HG03378 (cell line): ENCODE measurements around the gene NTSR1.

Source experiments
- ATAC-seq: cut with Tn5 transposase; IDR thresholded peaks from one replicate; pipeline ENCODE4 v1.9.1; 2021; ENCODE audit warnings: mild to moderate bottlenecking, moderate library complexity; ENCODE audit not compliant: unreplicated experiment

Gene NTSR1

DNA sequence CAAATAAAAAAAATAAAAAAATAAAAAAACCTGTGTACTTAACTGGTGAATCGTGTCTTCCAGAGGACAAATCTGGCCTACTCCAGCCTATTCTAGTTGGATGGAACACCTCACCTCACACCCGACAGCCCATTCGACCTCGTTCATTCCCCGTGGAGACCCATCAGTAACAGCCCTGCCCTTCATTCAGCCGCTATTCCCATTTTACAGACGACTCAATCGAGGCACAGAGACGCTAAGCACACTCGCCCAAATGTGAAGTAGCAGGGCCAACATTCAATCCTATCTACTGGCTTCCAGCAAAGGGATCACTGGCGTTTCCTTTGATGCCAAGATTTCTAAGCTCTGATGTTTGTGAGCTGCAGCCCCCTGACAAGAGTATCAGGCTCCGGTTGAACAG lies 1.8 kb upstream of the NTSR1 start:
- ATAC-seq = no peak

DNA sequence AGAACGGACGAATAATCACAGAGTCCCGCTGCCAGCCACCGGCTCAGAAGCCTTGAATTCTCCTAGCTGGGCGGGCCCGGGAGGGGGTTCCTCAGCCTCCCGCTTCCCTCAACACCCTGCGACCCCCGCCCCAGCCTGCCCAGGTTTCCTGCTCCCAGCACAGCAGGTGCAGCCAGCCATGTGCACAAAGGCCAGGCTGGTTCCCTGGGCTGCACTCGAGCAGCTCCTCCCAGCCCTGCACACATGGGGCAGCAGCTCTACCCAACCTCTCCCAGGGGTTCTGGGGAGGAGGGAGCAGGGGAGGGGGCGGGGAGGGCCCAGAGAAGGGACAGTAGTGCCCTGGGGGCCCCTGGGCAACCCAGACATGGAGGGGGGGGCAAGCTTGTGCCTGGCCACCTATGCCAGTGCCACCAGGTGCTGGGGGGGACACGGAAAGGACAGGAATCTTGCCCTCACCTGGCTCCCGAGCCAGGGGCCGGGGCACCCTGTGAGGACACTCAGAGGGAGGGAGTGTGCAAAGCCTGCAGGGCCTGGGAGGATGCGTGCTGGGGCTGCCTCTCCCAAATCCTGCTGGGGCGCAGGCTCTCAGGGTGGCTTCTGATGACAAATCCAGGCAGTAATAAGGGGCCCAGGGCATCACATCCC lies 1.2 kb upstream of the NTSR1 start:
- no peak for ATAC-seq

DNA sequence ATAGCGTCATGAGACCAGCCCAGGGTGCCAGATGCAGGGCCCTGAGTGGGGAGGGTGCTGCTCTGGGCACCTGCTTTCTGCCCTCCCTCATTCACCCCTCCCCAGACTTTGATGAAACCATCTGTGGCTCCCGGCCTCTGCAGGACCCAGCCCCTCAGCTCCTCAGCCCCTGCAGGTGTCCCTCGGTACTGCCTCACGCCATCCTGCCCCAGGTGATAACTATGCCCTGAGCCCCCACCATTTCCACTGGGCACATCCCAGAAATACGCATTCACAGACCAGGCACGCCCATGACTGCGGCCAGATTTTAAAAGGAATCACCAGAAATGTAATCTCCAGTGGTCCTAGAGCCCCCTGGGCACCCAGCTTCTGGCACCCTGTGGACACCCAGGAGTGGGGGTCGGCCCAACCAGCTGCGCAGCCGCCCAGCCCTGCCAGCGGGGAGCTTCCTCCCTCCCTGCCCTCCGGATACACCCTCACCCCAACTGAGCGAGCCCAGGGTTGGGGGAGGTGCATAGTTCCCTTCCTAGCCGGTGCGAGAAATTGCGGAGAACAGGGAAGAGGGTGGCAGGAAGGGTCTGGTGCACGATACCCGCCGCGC lies 615 bp upstream of the NTSR1 start:
- ATAC-seq = no peak

DNA sequence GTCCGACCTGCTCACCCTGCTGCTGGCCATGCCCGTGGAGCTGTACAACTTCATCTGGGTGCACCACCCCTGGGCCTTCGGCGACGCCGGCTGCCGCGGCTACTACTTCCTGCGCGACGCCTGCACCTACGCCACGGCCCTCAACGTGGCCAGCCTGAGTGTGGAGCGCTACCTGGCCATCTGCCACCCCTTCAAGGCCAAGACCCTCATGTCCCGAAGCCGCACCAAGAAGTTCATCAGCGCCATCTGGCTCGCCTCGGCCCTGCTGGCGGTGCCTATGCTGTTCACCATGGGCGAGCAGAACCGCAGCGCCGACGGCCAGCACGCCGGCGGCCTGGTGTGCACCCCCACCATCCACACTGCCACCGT lies 885 bp downstream of the NTSR1 start:
- no peak for ATAC-seq

DNA sequence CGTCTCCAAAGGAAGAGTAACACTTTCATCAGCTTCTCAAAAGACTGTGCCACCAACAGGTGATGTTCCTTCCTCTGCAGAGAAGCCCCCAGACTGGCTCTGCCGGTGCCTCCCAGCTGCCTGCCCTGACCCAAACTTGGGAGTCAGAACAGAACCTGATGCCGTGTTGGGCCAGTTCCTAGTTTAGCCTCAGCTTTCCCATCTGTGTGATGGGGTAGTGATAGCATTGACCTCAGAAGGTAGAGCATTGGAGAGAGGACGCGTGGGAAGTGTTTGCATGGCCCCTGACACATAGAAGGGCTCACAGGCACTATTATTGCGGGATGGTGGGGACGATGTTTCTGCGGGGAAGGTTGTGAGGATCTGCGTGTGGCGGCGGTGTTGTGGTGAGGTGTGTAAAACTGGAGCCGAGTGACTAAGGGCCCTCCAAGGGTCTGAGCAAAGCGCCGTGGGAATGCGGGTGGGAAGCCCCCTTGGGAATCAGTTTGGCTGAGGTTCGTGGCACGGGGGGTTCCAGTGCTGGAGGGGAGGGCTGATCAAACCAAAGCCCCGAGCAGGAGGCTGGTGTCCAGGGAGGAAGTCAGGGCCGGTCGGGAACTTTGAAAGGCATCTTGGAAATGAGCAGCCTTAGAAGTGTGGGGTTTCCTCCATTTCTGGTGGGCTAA lies 1.7 kb downstream of the NTSR1 start:
- ATAC-seq = no peak

DNA sequence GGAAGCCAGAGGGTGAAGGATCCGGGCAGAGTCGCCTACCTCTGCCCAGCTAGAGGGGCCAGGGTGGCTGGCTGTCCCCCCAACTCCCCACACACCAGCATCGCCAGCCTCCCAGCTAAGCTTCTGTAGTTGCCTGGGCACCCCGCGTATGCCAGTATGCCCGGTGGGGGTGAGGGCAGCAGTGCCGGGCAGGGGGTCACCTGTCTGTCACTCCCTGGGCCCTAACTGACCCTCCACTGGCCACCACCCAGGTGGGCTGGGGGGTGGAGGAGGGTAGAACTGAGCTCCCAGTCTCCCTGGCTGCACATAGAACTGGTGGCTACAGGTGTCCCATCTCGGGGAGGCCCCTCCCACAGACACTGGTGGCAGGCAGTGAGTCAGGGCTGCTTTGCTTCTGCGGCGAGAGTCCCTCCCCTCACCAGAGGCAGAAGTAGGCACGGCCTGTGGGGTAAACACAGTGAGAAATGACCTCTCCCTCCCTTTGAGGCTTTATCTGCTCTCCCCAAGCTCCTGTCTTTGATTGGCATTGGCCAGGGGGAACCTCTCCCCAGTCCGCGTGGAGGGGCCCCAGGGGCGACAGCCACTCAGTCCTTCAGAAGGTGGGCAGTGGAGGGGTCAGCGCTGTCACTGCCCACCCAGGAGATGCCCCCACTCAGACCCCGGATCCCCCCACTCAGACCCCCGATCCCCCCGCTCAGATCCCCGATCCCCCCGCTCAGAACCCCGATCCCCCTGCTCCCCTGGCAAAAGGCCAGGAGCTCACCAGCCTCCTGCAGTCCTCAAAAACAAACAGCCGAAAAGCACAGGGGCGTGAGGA lies 2.5 kb downstream of the NTSR1 start:
- ATAC-seq = no peak

GRCh38 chr20:62711703-62712101 lies 3.1 kb downstream of the NTSR1 start:
- ATAC-seq = no peak

- ATAC-seq = no peak
Observed at GRCh38 chr20:62712606-62713005, 4.0 kb downstream of the NTSR1 start.

GRCh38 chr20:62714006-62714405 lies 5.4 kb downstream of the NTSR1 start:
- no peak for ATAC-seq

DNA sequence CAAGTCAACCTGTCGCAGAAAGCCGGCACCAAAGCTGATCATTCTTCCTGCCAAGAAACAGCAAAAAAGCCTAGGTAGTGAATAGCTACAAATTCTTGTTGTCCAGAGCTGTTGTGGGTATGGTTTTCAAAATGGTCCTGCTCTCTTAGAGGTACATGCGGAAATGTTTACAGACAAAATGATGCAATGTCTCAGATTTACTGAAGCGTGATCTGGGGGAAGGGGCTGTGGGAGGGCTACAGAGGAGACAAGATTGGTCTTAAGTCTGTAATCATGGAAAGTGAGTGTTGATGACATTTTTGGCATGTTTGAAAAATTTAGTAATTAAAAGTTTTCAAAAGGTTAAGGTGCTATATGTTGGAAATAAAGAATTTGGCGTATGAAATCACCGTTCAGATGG lies 6.2 kb downstream of the NTSR1 start:
- no peak for ATAC-seq

DNA sequence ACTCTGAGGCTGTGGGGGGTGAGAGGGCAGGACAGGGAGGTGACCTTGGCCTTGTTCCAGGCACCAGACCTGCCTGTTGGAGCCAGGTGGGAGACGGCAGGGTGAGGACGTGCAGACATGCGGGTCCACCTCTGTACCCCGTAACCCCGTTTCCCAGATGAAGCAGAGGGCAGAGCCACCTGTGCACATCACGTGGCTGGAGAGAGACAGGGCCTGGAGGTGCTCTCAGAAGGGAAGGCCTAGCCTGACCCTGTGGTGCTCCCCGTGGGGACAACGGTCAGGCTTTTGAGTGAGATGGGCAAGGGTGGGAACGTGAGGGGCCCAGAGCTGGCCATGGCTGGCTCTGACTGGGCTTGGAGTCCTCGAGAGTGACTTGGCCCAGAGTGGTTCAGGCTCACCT lies 6.6 kb downstream of the NTSR1 start:
- no peak for ATAC-seq

DNA sequence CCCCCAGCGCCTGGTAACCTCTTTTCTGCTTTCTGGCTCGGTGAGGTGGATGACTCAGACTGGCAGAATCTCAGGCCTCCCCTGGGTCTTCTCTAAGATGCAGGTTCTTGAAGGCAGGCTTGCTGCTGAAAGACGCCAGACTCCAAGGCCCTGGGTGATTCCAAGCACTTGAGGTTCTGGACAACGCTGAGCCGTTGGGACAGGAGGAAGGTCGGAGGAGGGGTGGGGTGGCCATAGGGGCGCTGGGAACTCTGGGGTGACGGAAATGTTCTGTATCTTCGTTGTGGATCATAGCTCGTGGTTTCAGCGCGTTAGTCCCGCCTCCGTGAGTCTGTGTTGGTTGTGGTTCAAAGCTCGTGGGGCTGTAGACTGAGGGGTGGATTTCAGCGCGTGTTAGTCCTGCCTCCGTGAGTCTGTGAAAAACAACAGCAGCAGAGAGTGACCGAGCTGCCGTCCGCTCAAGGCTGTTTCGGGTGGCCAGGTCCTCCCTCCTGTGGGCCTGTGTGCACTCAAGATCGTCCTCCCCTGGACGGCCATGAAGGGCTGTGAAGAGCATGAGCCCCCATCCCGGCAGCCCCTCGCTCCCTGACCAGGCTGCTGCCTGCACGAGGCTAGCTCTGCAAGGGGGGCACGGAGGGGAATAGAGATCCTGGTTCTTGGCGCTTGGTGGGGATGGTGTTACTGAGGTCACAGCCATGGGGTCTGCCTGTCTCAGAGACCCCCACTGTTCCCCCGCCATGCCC lies 7.7 kb downstream of the NTSR1 start:
- no peak for ATAC-seq

DNA sequence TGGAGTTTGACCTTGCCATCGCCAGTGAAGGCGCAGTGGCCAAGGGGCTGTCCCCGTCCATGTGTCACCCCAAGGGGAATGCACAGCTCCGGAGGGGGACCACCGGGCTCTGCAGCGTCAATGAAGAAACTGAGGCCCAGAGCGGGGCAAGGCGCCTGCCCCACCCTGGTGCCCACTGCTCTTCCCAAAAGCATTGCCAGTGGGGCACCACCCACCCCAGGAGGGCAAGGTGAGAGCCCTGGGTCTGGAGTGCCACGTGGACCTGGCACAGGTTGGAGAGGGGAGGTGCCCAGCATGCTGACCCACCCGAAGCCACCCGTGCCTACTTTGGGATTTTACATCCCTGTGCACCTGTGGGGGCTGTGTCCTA lies 8.3 kb downstream of the NTSR1 start:
- no peak for ATAC-seq

- ATAC-seq = no peak
Observed at GRCh38 chr20:62717933-62718332, 9.3 kb downstream of the NTSR1 start.

DNA sequence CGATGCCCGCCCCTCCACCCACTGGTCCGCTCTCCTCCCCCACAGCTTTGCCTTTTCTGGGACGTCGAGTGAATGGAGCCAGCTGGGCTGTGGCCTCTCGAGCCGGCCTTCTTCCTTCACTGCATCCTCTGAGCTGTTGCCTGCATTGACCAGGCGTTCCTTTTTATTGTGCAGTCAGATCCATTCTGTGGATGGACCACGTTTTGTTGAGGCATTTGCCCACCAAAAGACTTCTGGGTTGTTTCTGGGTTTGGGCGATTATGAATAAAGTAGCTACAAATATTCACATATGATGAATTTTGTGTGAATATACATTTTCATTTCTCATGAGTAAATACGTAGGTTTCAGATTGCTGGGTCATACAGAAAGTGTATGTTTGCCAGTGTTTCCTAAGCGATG lies 9.9 kb downstream of the NTSR1 start:
- ATAC-seq = no peak

DNA sequence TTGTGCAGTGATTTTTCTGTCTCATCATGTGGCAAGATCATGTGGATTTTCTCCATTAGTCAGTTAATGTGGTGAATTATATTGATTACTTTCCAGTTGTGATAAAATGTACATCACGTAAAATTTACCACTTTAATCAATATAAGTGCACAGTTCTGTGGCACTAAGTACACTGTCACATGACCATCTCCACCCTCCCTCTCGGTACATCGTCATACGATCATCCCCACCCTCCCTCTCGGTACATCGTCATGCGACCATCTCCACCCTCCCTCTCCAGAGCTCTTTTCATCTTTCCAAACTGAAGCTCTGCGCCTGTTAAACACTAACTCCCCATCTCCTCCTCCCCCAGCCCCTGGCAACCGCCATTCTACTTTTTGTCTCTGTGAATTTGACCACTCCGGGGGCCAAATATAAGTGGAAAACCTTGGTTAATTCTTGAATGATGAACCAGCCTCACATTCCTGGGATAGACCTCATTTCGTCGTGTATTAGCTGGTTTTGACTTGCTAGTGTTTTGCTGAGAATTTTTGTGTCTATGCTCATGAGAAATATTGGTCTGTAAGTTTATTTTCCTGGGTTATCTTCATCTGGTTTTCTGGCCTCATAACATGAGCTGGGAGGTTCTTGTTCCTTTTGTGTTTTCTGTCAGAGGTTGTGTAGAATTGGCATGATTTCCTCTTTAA lies 10.8 kb downstream of the NTSR1 start:
- ATAC-seq = no peak

GRCh38 chr20:62721511-62722370 lies 13.1 kb downstream of the NTSR1 start:
- ATAC-seq = no peak

GRCh38 chr20:62722627-62723026 lies 14.0 kb downstream of the NTSR1 start:
- no peak for ATAC-seq

GRCh38 chr20:62723351-62723750 lies 14.7 kb downstream of the NTSR1 start:
- ATAC-seq = no peak
